H1 (cell line): ENCODE results near the gene OGG1. TPM values are rescaled to one million over a fixed set of nuclear protein-coding genes. Genes with fewer than 3 reads are reported as not detected.

Source experiments
- CTCF ChIA-PET: fragments of 300-600 bp; sonication (Branson Sonifier 250); formaldehyde crosslinking; loops from one replicate; lab custom pipeline; 2021; ENCODE audit not compliant: partially characterized antibody; lab: Charles Lee
- POLR2A ChIA-PET: fragments of 300-600 bp; sonication (Branson Sonifier 250); formaldehyde crosslinking; loops from one replicate; lab custom pipeline; 2021; ENCODE audit warnings: inconsistent platforms; ENCODE audit not compliant: partially characterized antibody; lab: Charles Lee
- DNase-seq, 2 experiments: peaks; one replicate each; pipeline versions ENCODE4 v3.0.0 to v3.0.0-alpha.2; 2010 to 2022; ENCODE audit warnings: low spot score in 2 of 2, low read depth in 1 of 2, mixed read lengths in 1 of 2
- FAIRE-seq: peaks from 2 replicates; lab custom pipeline; 2011; peaks lifted over from hg19 to GRCh38; lab: Jason Lieb, UNC
- H2AFZ ChIP-seq: 2 replicates; pipeline ENCODE4 v1.8.1; 2012; ENCODE audit warnings: low read length, inconsistent platforms
- H2AK5ac ChIP-seq: 2 replicates; pipeline ENCODE4 v1.6.1; 2013; ENCODE audit warnings: low read depth, low read length
- H2BK120ac ChIP-seq: replicated peaks from 2 replicates; pipeline ENCODE3; 2013; ENCODE audit warnings: low read depth, low read length, inconsistent platforms
- H2BK12ac ChIP-seq: 2 replicates; pipeline ENCODE4 v1.6.1; 2013; ENCODE audit warnings: low read depth, low read length
- H2BK15ac ChIP-seq: 2 replicates; pipeline ENCODE4 v1.6.1; 2013; ENCODE audit warnings: low read length
- H2BK20ac ChIP-seq: 2 replicates; pipeline ENCODE4 v1.6.1; 2013; ENCODE audit warnings: low read length
- H2BK5ac ChIP-seq: 2 replicates; pipeline ENCODE4 v1.6.1; 2013; ENCODE audit warnings: low read depth, low read length
- H3K14ac ChIP-seq: 2 replicates; pipeline ENCODE4 v1.6.1; 2013; ENCODE audit warnings: inconsistent platforms; ENCODE audit not compliant: insufficient read length
- H3K18ac ChIP-seq: 2 replicates; pipeline ENCODE4 v1.6.1; 2013; ENCODE audit warnings: low read length; ENCODE audit errors: extremely low read depth
- H3K23ac ChIP-seq: 2 replicates; pipeline ENCODE4 v1.6.1; 2013; ENCODE audit warnings: inconsistent platforms; ENCODE audit not compliant: insufficient read length
- H3K23me2 ChIP-seq: 2 replicates; pipeline ENCODE4 v1.6.1; 2013; ENCODE audit warnings: low read depth, low read length
- H3K27ac ChIP-seq: 2 replicates; pipeline ENCODE4 v1.6.1; 2011; ENCODE audit warnings: low read depth, low read length, inconsistent platforms
- H3K27me3 ChIP-seq, 4 experiments: replicated peaks in 1 of 4; 1 replicate in 1 of 4; 2 replicates in 3 of 4; pipeline versions ENCODE4 v1.6.1 to v1.8.1; 2011 to 2013; ENCODE audit warnings: low read length in 3 of 4, mild to moderate bottlenecking in 3 of 4, inconsistent platforms in 2 of 4, mixed read lengths in 2 of 4, moderate library complexity in 1 of 4; ENCODE audit not compliant: control insufficient read depth in 3 of 4, insufficient read depth in 3 of 4; ENCODE audit errors: extremely low read depth in 1 of 4
- H3K36me3 ChIP-seq, 4 experiments: 2 replicates each; pipeline versions ENCODE4 v1.6.1 to v1.8.1; 2011 to 2013; ENCODE audit warnings: mild to moderate bottlenecking in 4 of 4, low read length in 3 of 4, moderate library complexity in 2 of 4, control low read depth in 1 of 4, inconsistent platforms in 1 of 4; ENCODE audit not compliant: insufficient read depth in 4 of 4, control insufficient read depth in 2 of 4
- H3K4ac ChIP-seq: replicated peaks from 2 replicates; pipeline ENCODE3; 2013; ENCODE audit warnings: low read length, low read depth, mixed read lengths, inconsistent platforms; ENCODE audit not compliant: insufficient read length
- H3K4me1 ChIP-seq, 4 experiments: replicated peaks in 1 of 4; 1 replicate in 1 of 4; 2 replicates in 3 of 4; pipeline versions ENCODE4 v1.6.1 to v1.8.1; 2011 to 2013; ENCODE audit warnings: low read length in 3 of 4, inconsistent platforms in 2 of 4, mixed read lengths in 1 of 4; ENCODE audit not compliant: insufficient read depth in 4 of 4, control insufficient read depth in 3 of 4
- H3K4me2 ChIP-seq, 2 experiments: 2 replicates each; pipeline versions ENCODE4 v1.6.1 to v1.8.1; 2011 to 2013; ENCODE audit warnings: low read depth in 2 of 2, low read length in 2 of 2, control low read depth in 1 of 2, inconsistent platforms in 1 of 2, mild to moderate bottlenecking in 1 of 2; ENCODE audit not compliant: insufficient read depth in 1 of 2
- H3K4me3 ChIP-seq, 4 experiments: fragments of 200-600, 300-600 bp in 1 of 4; sonication (generic), shearing (Covaris generic), sonication (Bioruptor Twin) in 1 of 4; 2 replicates each; pipeline versions ENCODE4 v1.5.1 to v1.8.1; 2011 to 2016; ENCODE audit warnings: low read length in 4 of 4, low read depth in 3 of 4, control low read depth in 2 of 4, inconsistent platforms in 2 of 4, mild to moderate bottlenecking in 2 of 4, mixed read lengths in 1 of 4, moderate library complexity in 1 of 4; ENCODE audit not compliant: insufficient read depth in 2 of 4; ENCODE audit errors: extremely low read depth in 1 of 4
- H3K56ac ChIP-seq: replicated peaks from 2 replicates; pipeline ENCODE3; 2013; ENCODE audit warnings: low read depth, mild to moderate bottlenecking, mixed read lengths, low read length, inconsistent platforms; ENCODE audit not compliant: insufficient read length
- H3K79me1 ChIP-seq: 2 replicates; pipeline ENCODE4 v1.6.1; 2013; ENCODE audit warnings: low read depth, low read length, control low read depth
- H3K79me2 ChIP-seq, 2 experiments: 2 replicates each; pipeline versions ENCODE4 v1.6.1 to v1.8.1; 2012 to 2013; ENCODE audit warnings: low read length in 2 of 2, mild to moderate bottlenecking in 2 of 2, inconsistent platforms in 1 of 2; ENCODE audit not compliant: insufficient read depth in 2 of 2, control insufficient read depth in 1 of 2
- H3K9ac ChIP-seq, 4 experiments: replicated peaks in 1 of 4; 1 replicate in 1 of 4; 2 replicates in 3 of 4; pipeline versions ENCODE4 v1.6.1 to v1.8.1; 2011 to 2013; ENCODE audit warnings: low read depth in 3 of 4, low read length in 3 of 4, control low read depth in 2 of 4, mild to moderate bottlenecking in 2 of 4, moderate library complexity in 2 of 4, inconsistent platforms in 1 of 4; ENCODE audit errors: extremely low read depth in 1 of 4
- H3K9me3 ChIP-seq, 2 experiments: 2 replicates each; pipeline versions ENCODE4 v1.6.1 to v1.8.1; 2012 to 2013; ENCODE audit warnings: mild to moderate bottlenecking in 2 of 2, moderate library complexity in 2 of 2, control low read depth in 1 of 2, inconsistent platforms in 1 of 2, low read depth in 1 of 2, low read length in 1 of 2, mixed read lengths in 1 of 2; ENCODE audit not compliant: insufficient read depth in 2 of 2
- H4K20me1 ChIP-seq, 2 experiments: replicated peaks in 1 of 2; 2 replicates each; pipeline versions ENCODE3 to v1.8.1; 2011 to 2013; ENCODE audit warnings: inconsistent platforms in 2 of 2, low read length in 2 of 2, mild to moderate bottlenecking in 1 of 2; ENCODE audit not compliant: insufficient read depth in 2 of 2, control insufficient read depth in 1 of 2
- H4K5ac ChIP-seq: 2 replicates; pipeline ENCODE4 v1.6.1; 2013; ENCODE audit warnings: low read length, low read depth, mixed read lengths, inconsistent platforms; ENCODE audit not compliant: insufficient read length
- H4K8ac ChIP-seq: 2 replicates; pipeline ENCODE4 v1.8.0; 2013; ENCODE audit warnings: mild to moderate bottlenecking, moderate library complexity, low read length, inconsistent platforms; ENCODE audit not compliant: insufficient read depth; ENCODE audit errors: extremely low read depth
- H4K91ac ChIP-seq: replicated peaks from 2 replicates; pipeline ENCODE3; 2013; ENCODE audit warnings: low read length, mixed read lengths, inconsistent platforms; ENCODE audit not compliant: insufficient read length
- CHD2 ChIP-seq: IDR thresholded peaks from 2 replicates; pipeline ENCODE4 v1.6.1; 2012; ENCODE audit warnings: low read length, improper control_type of control experiment
- EGR1 ChIP-seq: IDR thresholded peaks from 2 replicates; pipeline ENCODE4 v1.6.1; 2011; ENCODE audit warnings: low read depth, low read length, borderline replicate concordance
- JUN ChIP-seq: IDR thresholded peaks from 2 replicates; pipeline ENCODE4 v1.6.1; 2011; ENCODE audit warnings: low read depth, mild to moderate bottlenecking, improper control_type of control experiment, low read length
- RFX5 ChIP-seq: IDR thresholded peaks from 2 replicates; pipeline ENCODE4 v1.6.1; 2011; ENCODE audit warnings: low read depth, low read length, improper control_type of control experiment, borderline replicate concordance
- SIX5 ChIP-seq: IDR thresholded peaks from 2 replicates; pipeline ENCODE4 v1.6.1; 2011; ENCODE audit warnings: mild to moderate bottlenecking, low read depth, low read length
- WGBS, 2 experiments: shearing (Covaris generic) in 1 of 2; methylation state at CpG; one replicate each; pipeline versions ENCODE4 v1.1.6 to v1.1.7; 2013 to 2015; ENCODE audit warnings: low lambda C conversion rate in 2 of 2, mixed read lengths in 2 of 2, inconsistent platforms in 1 of 2, low coverage in 1 of 2, missing lambda C conversion rate in 1 of 2; ENCODE audit not compliant: insufficient replicate concordance in 2 of 2, insufficient coverage in 1 of 2, insufficient read length in 1 of 2; ENCODE audit errors: extremely low coverage in 1 of 2, missing lambda C conversion rate in 1 of 2; 5-methylcytosine and 5-hydroxymethylcytosine counted together
- polyA plus RNA-seq, 7 experiments: library from polyadenylated mRNA; depleted of rRNA in 3 of 7; stranded (reverse) in 5 of 7; unstranded in 2 of 7; fragments of >200 nt in 5 of 7; fragments of 200-250 nt in 2 of 7; gene quantifications; 1 replicate in 5 of 7; 2 replicates in 1 of 7; 4 replicates in 1 of 7; pipeline versions ENCODE4 v1.2.1 to v1.2.3, GENCODE V29; 2011 to 2013; ENCODE audit warnings: missing spikeins in 2 of 7, mixed read lengths in 2 of 7
- total RNA-seq: library from RNA; stranded (reverse); fragmentation: NEBNext Ultra II Directional; extraction: Animal tissue kit (Norgen Biotek cat#: 25700); gene quantifications from 2 replicates; pipeline ENCODE4 v1.2.1, GENCODE V29; 2021

The OGG1 gene
- total and polyA plus RNA-seq, 2 of the 8 experiments (the other 6 are each of a cell fraction or from before 2014, with no cell fraction given), result 29.6 to 46.8 TPM

GRCh38 chr3:9767418-9767817, 17.7 kb downstream of the OGG1 start:
- no peak overlapping the region for H2BK12ac ChIP-seq
- no peak overlapping the region for H4K91ac ChIP-seq
- H3K4ac ChIP-seq, result no peak overlapping the region
- H3K4me3 ChIP-seq, result no peak overlapping the region
- no peak overlapping the region for H2BK120ac ChIP-seq
- no peak overlapping the region for H2BK5ac ChIP-seq
- no peak overlapping the region for H2BK20ac ChIP-seq
- H3K23ac ChIP-seq, result no peak overlapping the region
- peaks cover 0 to 10% (median 2%) of the 10 kb centered on the region in 4 experiments; a peak in 1 of 7 replicates for H3K4me1 ChIP-seq
- H3K79me2 ChIP-seq, result no peaks in the 10 kb centered on the region
- no peak overlapping the region for H2AK5ac ChIP-seq
- POLR2A ChIA-PET, result interaction anchor here (1.1 to 5.2 kb wide), 2 partner anchors 11 to 16 kb away, joined by 4 to 43 read pairs; partner anchors contain the start of gene OGG1
- H3K27me3 ChIP-seq, result peaks cover 1 to 24% (median 19%) of the 10 kb centered on the region in 4 experiments; a peak in 5 of 7 replicates
- DNase-seq, result no peak
- FAIRE-seq, result no peak
- no peak overlapping the region for H3K9ac ChIP-seq
- no peaks in the 10 kb centered on the region for H3K9me3 ChIP-seq
- H2AFZ ChIP-seq, result no peak overlapping the region
- H2BK15ac ChIP-seq, result no peak overlapping the region
- WGBS, 2 experiments, result 81% methylated on average over 7 of the region's 7 CpGs; no CpG with 5 or more reads in 1 of the 2 experiments
- H3K23me2 ChIP-seq, result peaks cover 7% of the 10 kb centered on the region
- H3K18ac ChIP-seq, result no peak overlapping the region
- H3K14ac ChIP-seq, result no peak overlapping the region
- H4K20me1 ChIP-seq, result peaks cover 0 to 7% of the 10 kb centered on the region in 2 experiments
- CTCF ChIA-PET, result interaction anchor here (0.6 kb wide), 1 partner anchor 487 kb away, joined by 3 read pairs; no protein-coding TSS in a partner anchor
- H3K36me3 ChIP-seq, result no peaks in the 10 kb centered on the region; a peak in 2 of 8 replicates
- no peaks in the 10 kb centered on the region for H3K79me1 ChIP-seq
- H3K27ac ChIP-seq, result no peak overlapping the region
- no peak overlapping the region for H4K5ac ChIP-seq
- no peak overlapping the region for H4K8ac ChIP-seq
- H3K4me2 ChIP-seq, result no peak overlapping the region
- H3K56ac ChIP-seq, result no peak overlapping the region
- TF ChIP-seq JUN (no peak), EGR1 (no peak), RFX5 (no peak), CHD2 (no peak), SIX5 (no peak)
